Left renal pelvis (tissue), 4 donors: ENCODE measurements around the gene ACBD4. TPM values are rescaled to one million over a fixed set of nuclear protein-coding genes. Genes with fewer than 3 reads are reported as not detected.

Experiments used
- DNase-seq, 4 donors: peaks; one replicate each; pipeline ENCODE4 v3.0.0-alpha.2; 2013; ENCODE audit warnings: low read depth in 4 of 4, low spot score in 3 of 4
- polyA plus RNA-seq, 4 donors: library from polyadenylated mRNA; unstranded; fragments of 120-200 nt; gene quantifications; one replicate each; pipeline ENCODE4 v1.2.1, GENCODE V29; 2013; ENCODE audit not compliant: insufficient read length in 4 of 4

Gene ACBD4
- polyA plus RNA-seq, 4 donors = 9.3 to 19.2 (median 11.4) TPM

DNA sequence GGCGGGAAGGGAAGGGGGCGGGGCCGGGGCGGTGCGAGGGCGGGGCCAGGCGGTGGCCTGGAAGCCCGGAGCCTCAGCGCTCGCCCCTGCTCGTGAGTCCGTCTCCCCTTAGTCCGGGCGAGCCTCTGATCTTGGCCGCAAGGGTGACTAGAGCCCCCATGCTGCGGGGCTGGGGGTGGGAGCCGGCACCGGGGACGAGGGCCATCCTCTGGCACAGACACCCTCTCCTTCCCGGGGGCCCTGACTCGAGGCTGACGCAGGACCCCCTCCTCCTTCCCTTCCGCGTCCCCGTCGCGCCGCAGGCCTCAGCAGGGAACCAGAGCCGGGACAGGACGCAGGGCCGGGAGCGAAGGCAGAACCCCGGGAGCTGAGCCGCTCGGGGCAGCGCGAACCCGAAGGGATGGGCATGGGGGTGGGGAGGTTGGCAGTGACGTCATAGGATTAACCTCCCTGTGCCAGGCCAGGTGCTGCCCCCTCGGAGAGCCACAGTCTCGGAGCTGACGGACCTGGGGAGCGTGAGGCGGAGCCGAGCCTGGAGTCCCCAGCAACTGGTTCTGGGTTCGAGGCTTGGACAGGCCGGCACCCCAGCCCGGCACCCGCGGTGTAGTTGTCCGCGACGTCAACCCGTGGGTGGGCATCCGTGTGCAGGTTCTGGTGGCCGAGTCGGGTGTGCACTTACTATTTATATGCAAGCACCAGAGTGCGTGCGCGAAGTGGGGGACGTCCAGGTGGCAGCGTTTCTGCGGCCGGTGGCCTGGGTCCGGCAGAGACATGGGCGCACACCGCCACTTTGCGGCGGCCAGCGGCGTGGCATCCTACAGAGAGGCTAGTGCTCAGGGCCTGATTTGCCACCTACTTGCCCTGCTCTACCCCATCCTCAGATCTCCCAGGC, 2.7 kb upstream of the ACBD4 start:
- DNase-seq = peak in 1 of 4 donors; percentile 62

GRCh38 chr17:45135978-45136791, 698 bp downstream of the ACBD4 start:
- DNase-seq = no peak

DNA sequence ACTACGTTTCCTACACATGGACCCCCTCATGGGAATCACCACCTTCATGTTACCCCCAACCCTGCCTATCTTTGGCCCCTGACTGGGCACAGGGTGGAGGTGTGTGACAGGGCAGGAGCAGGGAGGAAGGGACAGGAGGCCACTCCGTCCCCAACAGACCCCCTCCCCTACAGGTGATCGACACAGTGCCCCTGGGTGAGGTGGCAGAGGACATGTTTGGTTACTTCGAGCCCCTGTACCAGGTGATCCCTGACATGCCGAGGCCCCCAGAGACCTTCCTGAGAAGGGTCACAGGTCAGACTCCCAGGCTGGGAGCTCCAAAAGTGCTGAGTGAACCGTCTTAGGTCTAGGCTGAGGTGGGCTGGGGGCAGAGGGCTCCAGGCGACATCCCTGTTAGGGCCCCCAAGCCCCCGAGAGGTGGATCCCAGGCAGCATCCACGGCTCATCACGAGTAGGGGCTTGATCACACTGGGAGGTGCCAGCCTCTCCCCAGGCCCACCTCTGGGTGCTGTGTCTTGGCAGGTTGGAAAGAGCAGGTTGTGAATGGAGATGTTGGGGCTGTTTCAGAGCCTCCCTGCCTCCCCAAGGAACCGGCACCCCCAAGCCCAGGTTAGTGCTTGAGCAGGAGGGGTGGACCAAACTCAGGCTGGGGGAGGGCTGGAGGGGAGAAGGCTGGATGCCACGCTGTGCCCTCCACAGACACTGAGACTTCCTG, 1.5 kb downstream of the ACBD4 start:
- DNase-seq = no peak

DNA sequence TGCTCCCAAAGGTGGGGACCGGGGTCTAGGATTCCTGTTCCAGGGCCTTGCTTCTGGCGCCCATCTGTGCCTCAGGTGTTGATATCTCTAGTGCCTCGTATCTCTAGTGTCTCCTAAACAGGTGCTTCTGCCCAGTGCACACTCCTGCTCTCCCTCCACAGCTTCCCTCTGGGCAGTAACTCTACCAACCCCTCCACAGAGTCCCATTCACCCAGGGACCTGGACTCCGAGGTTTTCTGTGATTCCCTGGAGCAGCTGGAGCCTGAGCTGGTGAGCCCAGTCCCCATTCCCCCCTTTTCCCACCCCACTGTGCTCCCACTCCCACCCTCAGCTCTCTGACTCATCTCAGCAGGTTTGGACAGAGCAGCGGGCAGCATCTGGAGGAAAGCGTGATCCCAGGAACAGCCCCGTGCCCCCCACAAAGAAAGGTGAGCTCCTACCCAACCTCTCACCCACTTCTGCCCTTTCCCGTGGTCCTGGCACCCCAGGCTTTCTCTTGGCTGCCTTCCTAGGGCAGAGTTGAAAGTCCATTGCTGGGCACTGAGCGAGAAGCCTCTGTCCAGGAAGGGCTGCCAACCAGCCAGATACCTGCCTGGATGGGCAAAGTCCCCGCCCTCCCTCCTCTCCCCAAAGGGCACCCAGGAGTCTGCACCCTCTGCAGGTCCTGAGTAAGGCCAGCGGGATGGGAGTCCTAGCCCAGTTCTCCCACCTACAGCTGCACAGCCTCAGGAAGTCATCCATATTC, 2.2 kb downstream of the ACBD4 start:
- DNase-seq = no peak

- no peak for DNase-seq
Measured at GRCh38 chr17:45138911-45139532, 3.5 kb downstream of the ACBD4 start.

- DNase-seq = no peak
Measured at GRCh38 chr17:45139533-45139920, 4.0 kb downstream of the ACBD4 start.

GRCh38 chr17:45143094-45143670, 7.7 kb downstream of the ACBD4 start:
- DNase-seq = no peak

DNA sequence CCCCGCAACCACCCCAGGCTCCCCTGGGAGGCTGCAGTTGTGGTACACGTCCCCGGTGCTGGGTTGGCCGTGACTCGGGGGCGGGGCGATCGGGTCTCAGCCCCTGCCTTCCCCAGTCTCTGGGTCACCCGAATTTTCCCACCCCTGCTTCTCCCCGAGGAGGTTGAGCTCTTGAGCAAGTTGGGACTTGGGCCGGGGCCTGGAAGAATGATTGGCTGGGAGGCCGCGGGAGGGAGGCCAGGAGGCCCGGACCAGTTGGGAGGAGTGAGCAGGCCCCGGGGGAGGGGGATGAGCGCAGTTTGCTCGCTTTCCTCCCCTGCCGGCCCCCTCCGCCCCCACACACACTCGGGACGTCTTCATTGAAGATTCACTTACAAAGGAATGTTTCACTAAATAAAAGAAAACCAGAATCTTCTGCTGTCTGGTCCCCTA, 8.3 kb downstream of the ACBD4 start:
- DNase-seq = peak in 1 of 4 donors; percentile 55

DNA sequence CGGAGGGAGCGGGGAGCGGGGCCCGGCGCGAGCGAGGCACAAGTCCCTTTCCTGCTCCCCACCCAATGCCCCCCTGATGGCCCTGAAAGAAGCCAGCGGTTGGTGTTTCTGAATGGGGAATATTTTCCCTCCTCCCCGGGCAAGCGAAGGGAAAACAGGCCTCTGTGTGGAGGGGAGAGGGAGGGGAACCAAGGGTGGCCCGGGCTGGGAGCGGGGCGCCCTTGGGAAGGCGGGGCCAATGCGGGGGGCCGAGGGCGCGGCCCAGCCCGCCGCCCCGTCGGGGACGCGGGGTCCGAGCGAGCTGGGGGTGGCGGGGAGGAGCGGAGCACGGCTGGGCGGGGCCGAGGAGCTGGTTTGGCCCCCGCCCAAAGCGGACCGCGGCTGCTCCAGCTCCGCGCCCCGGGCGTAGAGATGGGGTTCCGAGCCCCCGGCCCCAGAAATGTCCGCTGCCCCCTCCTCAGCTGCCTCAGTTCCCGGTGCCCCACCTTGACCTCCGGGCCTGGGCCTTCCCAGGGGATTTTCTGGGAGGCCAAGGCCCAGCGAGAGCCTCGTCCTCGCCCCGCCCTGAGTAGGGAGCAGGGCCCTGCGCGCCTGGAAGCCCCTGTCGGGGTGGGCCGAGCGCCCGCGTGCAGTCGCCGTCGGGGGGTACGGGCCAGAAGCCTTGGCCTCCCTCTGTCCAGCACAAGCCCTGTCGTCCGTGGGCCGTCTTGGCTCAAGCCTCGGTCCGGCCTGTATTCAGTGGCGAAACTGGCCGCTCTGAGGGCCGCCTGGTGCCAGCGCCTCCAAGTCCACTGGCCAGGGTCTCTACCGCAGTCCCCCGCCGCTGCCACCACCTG, 8.9 kb downstream of the ACBD4 start:
- DNase-seq = no peak

- no peak for DNase-seq
Measured at GRCh38 chr17:45145035-45145389, 9.5 kb downstream of the ACBD4 start.

GRCh38 chr17:45146166-45146565, 10.7 kb downstream of the ACBD4 start:
- no peak for DNase-seq

- no peak for DNase-seq
Measured at GRCh38 chr17:45146592-45146889, 11.1 kb downstream of the ACBD4 start.

- peak in 1 of 4 donors; percentile 75 for DNase-seq
Measured at GRCh38 chr17:45146890-45147580, 11.5 kb downstream of the ACBD4 start.

- peak; percentile 84 to 92 (median 91) for DNase-seq
Measured at GRCh38 chr17:45147581-45148182, 12.2 kb downstream of the ACBD4 start.

- peak; percentile 99 to 100 (median 100) for DNase-seq
Measured at GRCh38 chr17:45148183-45149036, 12.9 kb downstream of the ACBD4 start, which contains the start of gene HEXIM1. TSS of gene HEXIM1 (plus strand) at chr17:45148475. CDS start at chr17:45149191, 716 bp downstream.

DNA sequence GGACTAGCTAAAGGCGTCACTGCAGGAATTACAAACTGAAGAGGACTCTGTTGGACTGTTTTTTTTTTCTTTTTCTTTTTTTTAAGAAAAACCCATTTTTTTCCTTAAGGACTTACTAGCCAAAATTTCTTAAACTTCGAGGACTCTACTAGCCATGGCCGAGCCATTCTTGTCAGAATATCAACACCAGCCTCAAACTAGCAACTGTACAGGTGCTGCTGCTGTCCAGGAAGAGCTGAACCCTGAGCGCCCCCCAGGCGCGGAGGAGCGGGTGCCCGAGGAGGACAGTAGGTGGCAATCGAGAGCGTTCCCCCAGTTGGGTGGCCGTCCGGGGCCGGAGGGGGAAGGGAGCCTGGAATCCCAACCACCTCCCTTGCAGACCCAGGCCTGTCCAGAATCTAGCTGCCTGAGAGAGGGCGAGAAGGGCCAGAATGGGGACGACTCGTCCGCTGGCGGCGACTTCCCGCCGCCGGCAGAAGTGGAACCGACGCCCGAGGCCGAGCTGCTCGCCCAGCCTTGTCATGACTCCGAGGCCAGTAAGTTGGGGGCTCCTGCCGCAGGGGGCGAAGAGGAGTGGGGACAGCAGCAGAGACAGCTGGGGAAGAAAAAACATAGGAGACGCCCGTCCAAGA, 13.7 kb downstream of the ACBD4 start:
- DNase-seq = peak in 1 of 4 donors; percentile 86
